GM12892 (cell line): ENCODE data around the gene PEX7.

Experiments used
- POLR2A ChIP-seq: IDR thresholded peaks from 2 replicates; pipeline ENCODE4 v1.6.1; 2011; ENCODE audit warnings: low read depth, low read length, control low read depth
- POLR2AphosphoS5 ChIP-seq: IDR thresholded peaks from 2 replicates; pipeline ENCODE4 v1.6.1; 2011; ENCODE audit warnings: low read depth, low read length, control low read depth
- TAF1 ChIP-seq: IDR thresholded peaks from 2 replicates; pipeline ENCODE4 v1.6.1; 2011; ENCODE audit warnings: low read depth, mild to moderate bottlenecking, control low read depth, low read length, borderline replicate concordance

DNA sequence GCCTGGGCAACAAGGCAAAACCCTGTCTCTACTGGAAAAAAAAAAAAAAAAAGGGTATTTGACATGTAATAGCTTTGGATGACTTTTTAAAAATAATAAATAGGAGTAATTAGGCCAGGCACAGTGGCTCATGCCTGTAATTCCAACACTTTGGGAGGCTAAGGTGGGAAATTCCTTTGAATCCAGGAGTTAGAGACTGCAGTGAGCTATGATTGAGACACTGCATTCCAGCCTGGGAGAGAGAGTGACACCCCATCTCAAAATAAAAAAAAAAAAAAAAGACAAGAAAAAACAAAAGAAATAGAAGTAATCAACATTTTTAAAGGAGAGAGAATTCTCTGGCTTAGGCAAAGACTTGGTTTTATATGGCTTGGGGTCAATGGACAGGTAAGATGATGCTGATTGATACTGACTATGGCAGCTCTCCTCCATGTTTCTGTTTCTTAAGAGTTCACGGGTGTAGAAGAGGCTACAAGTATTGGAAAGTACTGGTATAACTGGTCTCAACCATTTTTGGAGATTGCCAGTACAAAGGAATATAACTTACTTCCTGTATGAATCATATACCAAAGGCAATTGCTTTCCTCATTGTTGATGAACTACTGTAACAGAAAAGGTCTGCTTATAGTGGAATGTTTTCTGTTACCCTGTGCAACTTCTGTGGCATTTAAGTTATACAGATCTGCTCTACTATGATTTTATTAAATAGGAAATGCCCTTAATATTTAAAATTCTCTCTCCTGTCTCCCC, 40.2 kb upstream of the PEX7 start:
- TF ChIP-seq POLR2AphosphoS5 (no peak), POLR2A (no peak), TAF1 (no peak)
